Activated T-helper 17 cell treated with anti-CD3 and anti-CD28 coated beads, Interleukin-2, amount 50 U/mL, for 72 hours (primary cell): Measurements from ENCODE around the gene FAM117B. TPM values are rescaled to one million over a fixed set of nuclear protein-coding genes. Genes with fewer than 3 reads are reported as not detected.

Experiments
- ATAC-seq: fragments of 150-1000 bp; cut with Tn5 transposase; replicated peaks from 2 replicates; pipeline ENCODE4 v1.10.0; 2021; ENCODE audit warnings: mild to moderate bottlenecking, moderate library complexity
- H3K27ac Mint-ChIP-seq: one replicate; pipeline ENCODE4 v1.8.0; 2022; ENCODE audit warnings: mixed read lengths
- H3K27me3 Mint-ChIP-seq: one replicate; pipeline ENCODE4 v1.8.0; 2022; ENCODE audit warnings: mixed read lengths
- H3K36me3 Mint-ChIP-seq: one replicate; pipeline ENCODE4 v1.8.0; 2022; ENCODE audit warnings: low read depth, mild to moderate bottlenecking, mixed read lengths
- H3K4me1 Mint-ChIP-seq: one replicate; pipeline ENCODE4 v1.8.0; 2022; ENCODE audit warnings: mixed read lengths
- H3K4me3 Mint-ChIP-seq: one replicate; pipeline ENCODE4 v1.8.0; 2022; ENCODE audit warnings: mild to moderate bottlenecking, mixed read lengths
- H3K9me3 Mint-ChIP-seq: one replicate; pipeline ENCODE4 v1.8.0; 2022; ENCODE audit warnings: mixed read lengths
- total RNA-seq, 2 donors: library from RNA; stranded (reverse); gene quantifications; one replicate each; pipeline ENCODE4 v1.2.3, GENCODE V29; 2022

FAM117B gene
- total RNA-seq, 2 donors from 2014 or later: 5.6 to 26.1 TPM

- Mint-ChIP-seq H3K36me3 (no peaks in the 10 kb centered on the region), H3K27me3 (no peaks in the 10 kb centered on the region), H3K4me3 (no peak overlapping the region), H3K27ac (no peak overlapping the region), H3K9me3 (peaks cover 3% of the 10 kb centered on the region), H3K4me1 (no peaks in the 10 kb centered on the region)
- ATAC-seq: no peak
These were observed 181.0 kb downstream of the FAM117B start for GRCh38 chr2:202815548-202816360.

- H3K27me3 Mint-ChIP-seq: no peaks in the 10 kb centered on the region
- H3K4me1 Mint-ChIP-seq: no peaks in the 10 kb centered on the region
- H3K9me3 Mint-ChIP-seq: no peaks in the 10 kb centered on the region
- H3K4me3 Mint-ChIP-seq: no peak overlapping the region
- no peak overlapping the region for H3K27ac Mint-ChIP-seq
- ATAC-seq: no peak
- H3K36me3 Mint-ChIP-seq: no peaks in the 10 kb centered on the region
These were observed 183.0 kb downstream of the FAM117B start for GRCh38 chr2:202817771-202818170.

- Mint-ChIP-seq H3K4me1 (no peaks in the 10 kb centered on the region), H3K36me3 (no peaks in the 10 kb centered on the region), H3K27ac (no peak overlapping the region)
These were observed 183.6 kb downstream of the FAM117B start for GRCh38 chr2:202818321-202818720.

More at GRCh38 chr2:202818321-202818720, 183.6 kb downstream of the FAM117B start:
- no peak overlapping the region for H3K4me3 Mint-ChIP-seq
- H3K9me3 Mint-ChIP-seq: no peaks in the 10 kb centered on the region
- ATAC-seq: no peak
- H3K27me3 Mint-ChIP-seq: no peaks in the 10 kb centered on the region

Other genes starting within 250 kb of the FAM117B start
- 1 to 10 TPM; 2.0 to 3.2 TPM for gene ICA1L, start 236.8 kb downstream of the FAM117B start, total RNA-seq